Umbilical cord (tissue), 2 donors: ENCODE results near the gene FMO3. TPM values are rescaled to one million over a fixed set of nuclear protein-coding genes. Genes with fewer than 3 reads are reported as not detected.

Experiments used
- DNase-seq: peaks from one replicate; pipeline ENCODE4 v3.0.0-alpha.2; 2015; ENCODE audit warnings: low spot score
- total RNA-seq: library from RNA; depleted of rRNA; stranded (reverse); fragments of >200 nt; gene quantifications from one replicate; pipeline ENCODE4 v1.2.3, GENCODE V29; 2014; ENCODE audit warnings: low replicate concordance; ENCODE audit not compliant: insufficient read depth

FMO3 gene
- total RNA-seq, 1 donor from 2014 or later, result 6.3 TPM

DNA sequence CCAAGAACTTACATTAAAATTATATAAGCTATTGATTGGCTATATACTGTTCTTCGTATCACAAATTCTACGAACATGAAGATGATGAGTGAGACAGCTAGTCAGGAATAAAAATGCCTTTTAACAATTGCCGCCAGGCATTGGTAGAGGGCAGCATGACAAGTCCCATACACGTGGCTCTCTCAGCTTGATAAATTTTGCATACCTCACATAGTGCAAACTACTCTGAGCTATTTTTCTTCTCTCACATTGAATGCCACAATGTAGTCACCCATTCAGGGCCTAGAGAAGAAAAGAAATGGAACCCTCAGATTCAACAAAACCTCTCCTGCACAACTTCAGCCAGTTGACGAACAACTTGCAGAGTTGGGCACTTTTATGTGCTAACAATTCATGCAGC lies 67.4 kb downstream of the FMO3 start:
- DNase-seq, result no peak

DNA sequence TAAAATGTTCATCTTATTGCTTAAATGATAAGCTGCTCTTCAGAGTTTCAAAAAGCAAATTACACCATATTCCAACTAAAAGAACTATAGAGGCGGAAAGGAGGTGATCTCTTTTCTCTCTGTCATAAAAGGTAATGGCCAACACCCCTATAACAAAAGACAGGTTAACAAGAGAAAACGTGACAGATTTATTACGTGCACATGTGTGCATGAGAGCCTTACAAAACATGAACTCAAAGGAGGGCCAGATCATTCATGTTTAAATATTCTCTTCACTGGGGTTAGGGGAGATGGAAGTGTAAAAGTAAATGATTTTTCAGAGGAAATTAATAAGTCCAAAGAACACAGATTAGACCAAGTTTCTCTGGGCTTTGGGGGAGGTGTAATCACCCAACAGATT lies 67.8 kb downstream of the FMO3 start:
- DNase-seq, result no peak

DNA sequence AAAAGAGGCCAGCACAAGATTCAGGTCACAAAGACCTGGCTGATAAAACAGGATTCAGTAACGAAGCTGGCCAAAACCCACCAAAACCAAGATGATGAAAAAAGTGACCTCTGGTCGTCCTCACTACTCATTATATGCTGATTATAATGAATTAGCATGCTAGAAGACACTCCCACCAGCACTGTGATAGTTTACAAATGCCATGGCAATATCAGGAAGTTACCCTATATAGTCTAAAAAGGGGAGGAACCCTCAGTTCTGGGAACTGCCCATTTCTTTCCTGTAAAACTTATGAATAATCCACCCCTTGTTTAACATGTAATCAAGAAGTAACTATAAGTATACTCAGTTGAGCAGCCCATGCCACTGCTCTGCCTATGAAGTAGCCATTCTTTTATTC lies 68.4 kb downstream of the FMO3 start:
- DNase-seq, result no peak

DNA sequence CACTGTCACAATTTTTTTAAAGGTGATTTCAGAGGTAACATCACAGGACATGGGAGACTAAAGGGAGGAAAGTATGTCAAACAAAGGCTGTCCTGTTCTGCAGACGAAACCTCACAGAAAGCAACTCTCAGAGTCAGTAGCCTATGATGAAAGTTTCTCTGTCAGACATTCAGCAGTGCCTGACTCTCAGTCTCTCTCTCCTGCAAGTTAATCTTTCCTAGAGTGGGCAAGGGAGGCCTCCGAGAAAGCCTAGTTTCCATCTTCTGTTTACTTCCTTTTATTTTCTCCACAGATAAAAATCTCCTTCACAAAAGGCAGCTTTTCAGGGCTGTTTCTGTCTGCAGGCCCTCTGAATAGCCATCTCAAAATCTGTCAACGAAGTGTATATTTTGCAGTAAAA lies 69.5 kb downstream of the FMO3 start:
- DNase-seq, result peak; percentile 53

GRCh38 chr1:171160639-171161354 lies 70.1 kb downstream of the FMO3 start:
- no peak for DNase-seq

DNA sequence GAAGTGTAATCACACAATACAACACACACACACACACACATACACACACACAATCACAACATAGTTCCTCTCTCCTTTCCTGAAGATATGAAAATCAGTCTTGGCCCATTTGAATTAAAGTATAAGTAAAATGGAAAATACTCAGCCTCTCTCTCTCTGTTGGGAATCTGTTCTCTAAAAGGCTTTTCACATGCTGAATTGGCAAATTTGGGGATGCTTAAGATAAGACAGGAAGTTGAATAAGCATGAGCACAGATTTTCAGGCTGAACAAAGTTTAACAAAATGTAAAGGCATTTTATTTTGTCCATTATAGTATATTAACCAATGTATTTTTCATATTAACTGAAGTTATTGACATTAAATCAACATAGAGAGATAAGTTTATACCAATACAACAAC lies 70.7 kb downstream of the FMO3 start:
- peak; percentile 68 for DNase-seq

GRCh38 chr1:171166361-171166760 lies 75.7 kb downstream of the FMO3 start:
- no peak for DNase-seq

Other genes starting within 250 kb of the FMO3 start
- not detected for gene MROH9, start 155.4 kb upstream of the FMO3 start, total RNA-seq
- gene FMO2, start 94.4 kb downstream of the FMO3 start, total RNA-seq, result 15.4 TPM
- 0.24 TPM for gene FMO1, start 157.6 kb downstream of the FMO3 start, total RNA-seq
- 5.8 TPM for gene FMO4, start 223.3 kb downstream of the FMO3 start, total RNA-seq